ENCODE results near the gene ZNF43. TPM values are rescaled to one million over a fixed set of nuclear protein-coding genes. Genes with fewer than 3 reads are reported as not detected.
"Not testable (repeated sequence)": the region's sequence is repeated elsewhere in the genome, so short reads cannot be mapped to it uniquely, and the experiment has no call there.

The ZNF43 gene
- total and polyA plus RNA-seq, 7 donors = 1.3 to 5.8 (median 2.5) TPM

- Histone ChIP-seq H3K27ac (no peak overlapping the region), H3K4me1 (no peaks in the 10 kb centered on the region), H3K36me3 (ENCODE audit: insufficient read depth in 1 of 2, low read depth in 1 of 2) (no peaks in the 10 kb centered on the region), H3K27me3 (ENCODE audit: insufficient read depth in 3 of 3, low read length in 2 of 3) (no peaks in the 10 kb centered on the region), H3K9me3 (no peaks in the 10 kb centered on the region), H3K4me3 (no peak overlapping the region)
- DNase-seq (no peak), ATAC-seq (no peak)
- no peak for TF ChIP-seq CTCF (IDR thresholded peaks at IDR 0.05)
- intact Hi-C loops (cut with DNase I) = no loop called here
- 71 to 78% (median 76%) methylated on average over 2 of the region's 2 CpGs for WGBS, 3 donors
Measured at GRCh38 chr19:21877976-21878375, 42.0 kb upstream of the ZNF43 start.

GRCh38 chr19:21876608-21877007 is 40.6 kb upstream of the ZNF43 start:
- H3K27ac ChIP-seq; H3K27me3 ChIP-seq (ENCODE audit: insufficient read depth in 3 of 3, low read length in 2 of 3); H3K36me3 ChIP-seq (ENCODE audit: insufficient read depth in 1 of 2, low read depth in 1 of 2); DNase-seq; intact Hi-C loops (cut with DNase I); H3K4me3 ChIP-seq; H3K4me1 ChIP-seq; H3K9me3 ChIP-seq; ATAC-seq: not testable (repeated sequence)
- WGBS, 3 donors = 82 to 88% (median 88%) methylated on average over 6 to 7 of the region's 7 CpGs

GRCh38 chr19:21856773-21857514 is 21.0 kb upstream of the ZNF43 start:
- no peaks in the 10 kb centered on the region for H3K4me1 ChIP-seq
- no peaks in the 10 kb centered on the region for H3K36me3 ChIP-seq (ENCODE audit: insufficient read depth in 1 of 2, low read depth in 1 of 2)
- DNase-seq (no peak), ATAC-seq (no peak)
- no peaks in the 10 kb centered on the region for H3K9me3 ChIP-seq
- no peak overlapping the region for H3K4me3 ChIP-seq
- no peak for TF ChIP-seq CTCF (IDR thresholded peaks at IDR 0.05)
- intact Hi-C loops (cut with DNase I) = no loop called here
- 44 to 47% (median 46%) methylated on average over 9 of the region's 9 CpGs for WGBS, 3 donors
- no peaks in the 10 kb centered on the region for H3K27me3 ChIP-seq (ENCODE audit: insufficient read depth in 3 of 3, low read length in 2 of 3)
- H3K27ac ChIP-seq = no peak overlapping the region

GRCh38 chr19:21851596-21852345 is 15.8 kb upstream of the ZNF43 start:
- H3K4me1 ChIP-seq = no peaks in the 10 kb centered on the region
- H3K27ac ChIP-seq = peak overlapping the region; percentile 66
- H3K9me3 ChIP-seq = no peaks in the 10 kb centered on the region
- WGBS, 3 donors = 0 to 1% (median 0%) methylated on average over 41 to 44 of the region's 44 CpGs
- DNase-seq (peak; percentile 93 to 94), ATAC-seq (peak; percentile 94 to 99 (median 96))
- peak overlapping the region; percentile 80 for H3K4me3 ChIP-seq
- intact Hi-C loops (cut with DNase I) = no loop called here
- no peak for TF ChIP-seq CTCF (IDR thresholded peaks at IDR 0.05)
- no peaks in the 10 kb centered on the region for H3K27me3 ChIP-seq (ENCODE audit: insufficient read depth in 3 of 3, low read length in 2 of 3)
- no peaks in the 10 kb centered on the region for H3K36me3 ChIP-seq (ENCODE audit: insufficient read depth in 1 of 2, low read depth in 1 of 2)

GRCh38 chr19:21850656-21851255 is 14.8 kb upstream of the ZNF43 start:
- Histone ChIP-seq H3K36me3 (ENCODE audit: insufficient read depth in 1 of 2, low read depth in 1 of 2) (no peaks in the 10 kb centered on the region), H3K27ac (no peak overlapping the region), H3K27me3 (ENCODE audit: insufficient read depth in 3 of 3, low read length in 2 of 3) (no peaks in the 10 kb centered on the region), H3K9me3 (no peaks in the 10 kb centered on the region), H3K4me1 (no peaks in the 10 kb centered on the region), H3K4me3 (peak overlapping the region; percentile 80)
- ATAC-seq (no peak), DNase-seq (no peak)
- intact Hi-C loops (cut with DNase I) = no loop called here
- TF ChIP-seq CTCF (IDR thresholded peaks at IDR 0.05) = no peak
- WGBS, 3 donors = 43 to 47% (median 46%) methylated on average over 9 of the region's 9 CpGs

Measured in psoas muscle (tissue), 8 donors.